ENCODE results near the gene CD1D. TPM values are rescaled to one million over a fixed set of nuclear protein-coding genes. Genes with fewer than 3 reads are reported as not detected.
"Not testable (repeated sequence)": the region's sequence is repeated elsewhere in the genome, so short reads cannot be mapped to it uniquely, and the experiment has no call there.

The CD1D gene
- total RNA-seq, 2 donors from 2014 or later = 1.4 to 2.4 TPM

DNA sequence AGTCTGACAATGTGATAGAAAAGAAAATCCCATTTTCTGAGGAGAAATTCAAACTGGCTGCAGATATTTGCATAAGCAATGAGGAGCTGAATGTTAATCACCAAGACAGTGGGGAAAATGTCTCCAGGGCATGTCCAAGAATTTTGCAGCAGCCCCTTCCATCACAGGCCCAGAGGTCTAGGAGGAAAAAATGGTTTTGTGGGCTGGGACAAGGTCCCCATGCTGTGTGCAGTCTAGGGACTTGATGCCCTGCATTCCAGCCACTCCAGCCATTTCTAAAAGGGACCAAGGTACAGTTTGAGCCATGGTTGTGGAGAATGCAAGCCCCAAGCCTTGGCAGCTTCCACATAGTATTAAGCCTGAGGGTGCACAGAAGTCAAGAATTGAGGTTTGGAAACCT is 42.8 kb downstream of the CD1D start:
- intact Hi-C loops (cut with DNase I); DNase-seq (ENCODE audit: low spot score): not testable (repeated sequence)

DNA sequence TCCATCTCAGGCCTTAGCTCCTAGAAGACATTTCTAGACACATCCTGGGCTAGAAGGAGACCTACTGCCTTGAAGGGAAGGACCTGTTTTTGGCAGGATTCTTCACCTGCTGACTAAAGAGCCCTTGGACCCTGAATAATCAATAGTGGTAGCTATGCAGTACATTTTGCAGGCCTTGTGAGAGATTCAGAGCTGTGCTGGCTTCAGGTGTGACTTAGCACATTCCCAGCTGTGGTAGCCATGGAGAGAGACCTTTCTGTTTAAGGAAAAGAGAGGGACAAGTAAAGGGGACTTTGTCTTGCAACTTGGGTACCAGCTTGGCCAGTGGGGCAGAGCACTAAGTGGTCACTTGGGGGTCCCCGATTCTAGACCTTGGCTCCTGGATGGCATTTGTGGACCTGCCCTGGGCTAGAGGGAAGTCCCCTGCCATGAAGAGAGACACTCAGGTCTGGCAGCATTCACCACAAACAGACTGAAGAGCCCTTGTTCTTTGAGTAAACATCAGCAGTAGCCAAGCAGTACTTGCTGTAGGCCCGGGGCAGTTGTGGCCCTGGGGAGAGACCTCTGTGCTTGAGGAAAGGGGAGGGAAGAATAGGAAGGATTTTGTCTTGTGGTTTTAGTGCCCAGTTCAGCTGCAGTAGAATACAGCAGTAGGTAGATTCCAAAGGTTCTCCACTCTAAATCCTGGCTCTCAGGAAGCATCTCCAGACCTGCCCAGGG is 47.4 kb downstream of the CD1D start:
- DNase-seq (ENCODE audit: low spot score) = no peak
- intact Hi-C loops (cut with DNase I) = no loop called here

Other genes with a start within 250 kb of the CD1D start
- 10 to 100 TPM; 57.9 to 68.9 TPM for gene KIRREL1, start 187.2 kb upstream of the CD1D start, total RNA-seq
- not detected for gene CD1A, start 73.5 kb downstream of the CD1D start, total RNA-seq
- under 1 TPM; 0.38 to 0.51 TPM for gene CD1C, start 109.0 kb downstream of the CD1D start, total RNA-seq
- gene CD1B, start 150.6 kb downstream of the CD1D start, total RNA-seq = not detected
- not detected for gene CD1E, start 173.0 kb downstream of the CD1D start, total RNA-seq
- gene OR10T2, start 218.6 kb downstream of the CD1D start, total RNA-seq = not detected
- gene OR10K2, start 245.3 kb downstream of the CD1D start, total RNA-seq = not detected